Measurements from ENCODE around the gene FAM53A.

FAM53A gene

GRCh38 chr4:1639299-1639868 is 44.7 kb downstream of the FAM53A start:
- no peaks in the 10 kb centered on the region for H3K36me3 Mint-ChIP-seq (ENCODE audit: low read depth)
- no peak for DNase-seq
- H3K27me3 Mint-ChIP-seq (ENCODE audit: low read depth, poor library complexity), result peaks cover 31% of the 10 kb centered on the region
- peaks cover 7% of the 10 kb centered on the region for H3K9me3 Mint-ChIP-seq
- peaks cover under 1% of the 10 kb centered on the region for H3K4me1 Mint-ChIP-seq
- no peak overlapping the region for H3K4me3 Mint-ChIP-seq
- TF ChIP-seq CTCF (IDR thresholded peaks at IDR 0.05), result no peak
- H3K27ac Mint-ChIP-seq, result no peak overlapping the region

DNA sequence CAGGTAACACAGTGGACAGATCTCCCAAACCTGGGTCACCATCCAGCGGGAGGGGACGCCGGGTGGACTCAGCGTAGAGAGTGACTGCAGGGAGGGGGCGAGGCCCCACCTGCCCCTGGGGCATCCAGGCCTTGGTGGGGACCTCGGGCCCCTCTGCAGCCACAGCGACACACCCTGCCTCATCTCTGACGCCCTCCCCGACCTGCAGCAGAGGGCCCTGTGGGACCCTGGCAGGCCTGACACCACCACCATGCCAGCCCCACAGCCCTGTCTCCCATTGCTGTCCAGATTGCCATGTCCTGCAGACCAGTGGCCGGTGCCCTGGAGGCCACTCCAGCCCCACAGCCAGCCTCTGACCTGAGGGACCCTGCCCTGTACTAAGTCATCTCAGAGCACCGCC is 45.2 kb downstream of the FAM53A start:
- Mint-ChIP-seq H3K27me3 (ENCODE audit: low read depth, poor library complexity) (peaks cover 33% of the 10 kb centered on the region), H3K27ac (no peak overlapping the region)

DNA sequence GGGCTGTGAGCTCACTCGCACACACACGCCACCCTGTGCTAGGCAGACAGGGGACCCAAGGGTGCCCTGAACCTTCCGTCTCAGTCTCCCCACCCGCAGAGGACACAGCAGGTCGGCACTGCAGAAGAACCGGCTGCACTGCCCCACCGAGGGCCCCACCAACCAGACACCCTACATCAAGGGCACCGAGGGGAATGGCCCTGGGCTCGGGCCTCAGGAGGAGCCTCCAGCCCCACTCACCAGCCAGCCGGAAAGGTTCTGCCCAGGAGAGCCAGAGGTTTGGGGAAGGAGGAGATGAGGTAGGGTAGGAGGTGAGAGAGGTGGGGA is 45.9 kb downstream of the FAM53A start:
- no peak for DNase-seq
- H3K4me3 Mint-ChIP-seq, result no peak overlapping the region
- peaks cover 4% of the 10 kb centered on the region for H3K4me1 Mint-ChIP-seq
- H3K36me3 Mint-ChIP-seq (ENCODE audit: low read depth), result no peaks in the 10 kb centered on the region
- TF ChIP-seq CTCF (IDR thresholded peaks at IDR 0.05), result no peak
- H3K9me3 Mint-ChIP-seq, result peaks cover 7% of the 10 kb centered on the region
- H3K27ac Mint-ChIP-seq, result no peak overlapping the region
- H3K27me3 Mint-ChIP-seq (ENCODE audit: low read depth, poor library complexity), result peaks cover 40% of the 10 kb centered on the region

More for the DNA sequence above, 45.2 kb downstream of the FAM53A start:
- peaks cover 7% of the 10 kb centered on the region for H3K9me3 Mint-ChIP-seq
- H3K4me1 Mint-ChIP-seq, result no peaks in the 10 kb centered on the region
- H3K36me3 Mint-ChIP-seq (ENCODE audit: low read depth), result no peaks in the 10 kb centered on the region
- TF ChIP-seq CTCF (IDR thresholded peaks at IDR 0.05), result no peak
- DNase-seq, result no peak
- no peak overlapping the region for H3K4me3 Mint-ChIP-seq

GRCh38 chr4:1637580-1638271 is 46.4 kb downstream of the FAM53A start:
- TF ChIP-seq CTCF (IDR thresholded peaks at IDR 0.05), result no peak
- H3K4me3 Mint-ChIP-seq, result no peak overlapping the region
- no peak for DNase-seq

DNA sequence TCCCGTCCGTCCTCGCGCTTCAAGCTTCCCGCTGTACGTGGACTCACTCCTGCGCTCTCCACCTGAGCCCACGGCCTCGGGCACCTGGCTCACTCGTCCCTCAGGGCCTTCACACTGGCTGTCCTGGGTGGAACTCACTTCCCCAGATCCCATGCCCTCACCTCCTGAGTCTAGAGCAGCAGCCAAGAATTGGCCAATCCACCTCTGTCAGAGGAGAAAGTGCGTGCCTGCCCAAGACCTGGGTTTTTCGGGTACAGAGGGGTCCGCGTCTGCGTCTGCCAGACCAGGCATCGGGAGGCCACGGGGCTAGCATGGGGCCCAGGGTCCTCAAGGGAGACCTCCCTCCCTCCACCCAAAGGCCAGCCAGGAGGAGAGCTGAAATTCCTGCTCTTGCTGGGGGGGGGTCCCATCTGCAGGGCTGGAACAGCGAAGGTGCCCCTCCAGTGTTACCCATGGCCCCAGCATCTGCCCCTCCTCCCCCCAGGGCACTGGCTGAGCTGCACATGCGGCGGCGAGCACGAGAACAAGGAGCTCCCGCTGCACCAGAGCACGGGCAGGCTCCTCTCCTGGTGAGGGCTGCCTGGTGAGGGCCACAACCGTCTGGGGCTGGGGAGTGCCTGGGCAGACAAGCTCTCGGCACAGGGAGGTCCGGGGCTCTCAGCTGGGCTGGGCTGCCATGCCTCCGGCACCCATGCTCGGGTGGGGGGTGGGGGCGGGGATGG is 47.5 kb downstream of the FAM53A start:
- no peaks in the 10 kb centered on the region for H3K36me3 Mint-ChIP-seq (ENCODE audit: low read depth)
- TF ChIP-seq CTCF (IDR thresholded peaks at IDR 0.05), result no peak
- H3K4me1 Mint-ChIP-seq, result peaks cover 7% of the 10 kb centered on the region
- no peak for DNase-seq
- peaks cover 45% of the 10 kb centered on the region for H3K27me3 Mint-ChIP-seq (ENCODE audit: low read depth, poor library complexity)
- no peak overlapping the region for H3K27ac Mint-ChIP-seq
- H3K9me3 Mint-ChIP-seq, result peaks cover 7% of the 10 kb centered on the region
- H3K4me3 Mint-ChIP-seq, result no peak overlapping the region

More at GRCh38 chr4:1637580-1638271, 46.4 kb downstream of the FAM53A start:
- Mint-ChIP-seq H3K4me1 (peaks cover 7% of the 10 kb centered on the region), H3K36me3 (ENCODE audit: low read depth) (no peaks in the 10 kb centered on the region), H3K9me3 (peaks cover 7% of the 10 kb centered on the region), H3K27ac (no peak overlapping the region), H3K27me3 (ENCODE audit: low read depth, poor library complexity) (peaks cover 41% of the 10 kb centered on the region)

All from nephron progenitor cell (in vitro differentiated cells).